ENCODE results near the gene RYR1. TPM values are rescaled to one million over a fixed set of nuclear protein-coding genes. Genes with fewer than 3 reads are reported as not detected.

The RYR1 gene
- total RNA-seq, 1 donor from 2014 or later = 0.32 TPM

- no peaks in the 10 kb centered on the region for H3K36me3 Mint-ChIP-seq (ENCODE audit: low read depth, unreplicated experiment)
- FAIRE-seq = no peak
Measured at GRCh38 chr19:38463365-38463764, 29.9 kb downstream of the RYR1 start.

GRCh38 chr19:38464421-38465082 lies 31.1 kb downstream of the RYR1 start:
- Mint-ChIP-seq H3K27ac (ENCODE audit: unreplicated experiment) (no peak overlapping the region), H3K4me3 (ENCODE audit: unreplicated experiment) (no peak overlapping the region), H3K9me3 (ENCODE audit: unreplicated experiment) (peaks cover 2% of the 10 kb centered on the region), H3K27me3 (ENCODE audit: low read depth, unreplicated experiment) (peaks cover 13% of the 10 kb centered on the region), H3K36me3 (ENCODE audit: low read depth, unreplicated experiment) (no peaks in the 10 kb centered on the region), H3K4me1 (ENCODE audit: low read depth, unreplicated experiment) (no peaks in the 10 kb centered on the region)
- no peaks in the 10 kb centered on the region for H3K4me1 ChIP-seq (ENCODE audit: insufficient read depth, low read length)
- H3K36me3 ChIP-seq (ENCODE audit: insufficient read depth, low read length) = no peaks in the 10 kb centered on the region
- H3K4me2 ChIP-seq (ENCODE audit: low read length) = no peak overlapping the region
- no peak overlapping the region for H2AFZ ChIP-seq (ENCODE audit: low read depth, low read length)
- no peak overlapping the region for H3K9ac ChIP-seq (ENCODE audit: low read length)
- no peaks in the 10 kb centered on the region for H3K27me3 ChIP-seq (ENCODE audit: insufficient read depth, low read length)
- H3K79me2 ChIP-seq (ENCODE audit: insufficient read depth, low read length) = no peaks in the 10 kb centered on the region
- no peaks in the 10 kb centered on the region for H4K20me1 ChIP-seq (ENCODE audit: insufficient read depth, low read length)
- H3K27ac ChIP-seq (ENCODE audit: low read depth, low read length) = no peak overlapping the region
- no peaks in the 10 kb centered on the region for H3K9me3 ChIP-seq (ENCODE audit: insufficient read depth, low read depth, low read length)
- no peak overlapping the region for H3K4me3 ChIP-seq (ENCODE audit: insufficient read depth, low read depth, low read length)
- FAIRE-seq (no peak), DNase-seq (ENCODE audit: low read depth) (no peak)
- TF ChIP-seq, protein P1, sequence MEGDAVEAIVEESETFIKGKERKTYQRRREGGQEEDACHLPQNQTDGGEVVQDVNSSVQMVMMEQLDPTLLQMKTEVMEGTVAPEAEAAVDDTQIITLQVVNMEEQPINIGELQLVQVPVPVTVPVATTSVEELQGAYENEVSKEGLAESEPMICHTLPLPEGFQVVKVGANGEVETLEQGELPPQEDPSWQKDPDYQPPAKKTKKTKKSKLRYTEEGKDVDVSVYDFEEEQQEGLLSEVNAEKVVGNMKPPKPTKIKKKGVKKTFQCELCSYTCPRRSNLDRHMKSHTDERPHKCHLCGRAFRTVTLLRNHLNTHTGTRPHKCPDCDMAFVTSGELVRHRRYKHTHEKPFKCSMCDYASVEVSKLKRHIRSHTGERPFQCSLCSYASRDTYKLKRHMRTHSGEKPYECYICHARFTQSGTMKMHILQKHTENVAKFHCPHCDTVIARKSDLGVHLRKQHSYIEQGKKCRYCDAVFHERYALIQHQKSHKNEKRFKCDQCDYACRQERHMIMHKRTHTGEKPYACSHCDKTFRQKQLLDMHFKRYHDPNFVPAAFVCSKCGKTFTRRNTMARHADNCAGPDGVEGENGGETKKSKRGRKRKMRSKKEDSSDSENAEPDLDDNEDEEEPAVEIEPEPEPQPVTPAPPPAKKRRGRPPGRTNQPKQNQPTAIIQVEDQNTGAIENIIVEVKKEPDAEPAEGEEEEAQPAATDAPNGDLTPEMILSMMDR (IDR thresholded peaks at IDR 0.05; ENCODE audit: insufficient read depth, low read depth, low read length) = no peak
- no peak for TF ChIP-seq EZH2 (IDR thresholded peaks at IDR 0.05; ENCODE audit: insufficient read depth, low read length)

More at GRCh38 chr19:38463365-38463764, 29.9 kb downstream of the RYR1 start:
- Mint-ChIP-seq H3K9me3 (ENCODE audit: unreplicated experiment) (peaks cover 2% of the 10 kb centered on the region), H3K4me3 (ENCODE audit: unreplicated experiment) (no peak overlapping the region), H3K4me1 (ENCODE audit: low read depth, unreplicated experiment) (no peaks in the 10 kb centered on the region), H3K27ac (ENCODE audit: unreplicated experiment) (no peak overlapping the region), H3K27me3 (ENCODE audit: low read depth, unreplicated experiment) (peaks cover 17% of the 10 kb centered on the region)
- no peak overlapping the region for H3K4me3 ChIP-seq (ENCODE audit: insufficient read depth, low read depth, low read length)
- no peak for DNase-seq (ENCODE audit: low read depth)
- H4K20me1 ChIP-seq (ENCODE audit: insufficient read depth, low read length) = no peaks in the 10 kb centered on the region
- no peak overlapping the region for H3K27ac ChIP-seq (ENCODE audit: low read depth, low read length)
- H3K36me3 ChIP-seq (ENCODE audit: insufficient read depth, low read length) = no peaks in the 10 kb centered on the region
- H3K27me3 ChIP-seq (ENCODE audit: insufficient read depth, low read length) = no peaks in the 10 kb centered on the region
- H3K4me2 ChIP-seq (ENCODE audit: low read length) = no peak overlapping the region
- no peak overlapping the region for H3K9ac ChIP-seq (ENCODE audit: low read length)
- no peak overlapping the region for H2AFZ ChIP-seq (ENCODE audit: low read depth, low read length)
- no peak for TF ChIP-seq EZH2 (IDR thresholded peaks at IDR 0.05; ENCODE audit: insufficient read depth, low read length)
- TF ChIP-seq, protein P1 (IDR thresholded peaks at IDR 0.05; ENCODE audit: insufficient read depth, low read depth, low read length) = no peak
- no peaks in the 10 kb centered on the region for H3K4me1 ChIP-seq (ENCODE audit: insufficient read depth, low read length)
- H3K79me2 ChIP-seq (ENCODE audit: insufficient read depth, low read length) = no peaks in the 10 kb centered on the region
- no peaks in the 10 kb centered on the region for H3K9me3 ChIP-seq (ENCODE audit: insufficient read depth, low read depth, low read length)

GRCh38 chr19:38466050-38466449 lies 32.6 kb downstream of the RYR1 start:
- no peak for DNase-seq (ENCODE audit: low read depth)
- no peak overlapping the region for H3K9ac ChIP-seq (ENCODE audit: low read length)
- H3K4me1 Mint-ChIP-seq (ENCODE audit: low read depth, unreplicated experiment) = no peaks in the 10 kb centered on the region
- peaks cover 11% of the 10 kb centered on the region for H3K27me3 Mint-ChIP-seq (ENCODE audit: low read depth, unreplicated experiment)
- no peak overlapping the region for H3K4me2 ChIP-seq (ENCODE audit: low read length)
- no peak overlapping the region for H3K4me3 ChIP-seq (ENCODE audit: insufficient read depth, low read depth, low read length)
- no peaks in the 10 kb centered on the region for H3K79me2 ChIP-seq (ENCODE audit: insufficient read depth, low read length)
- TF ChIP-seq, protein P1 (IDR thresholded peaks at IDR 0.05; ENCODE audit: insufficient read depth, low read depth, low read length) = no peak
- no peak for TF ChIP-seq EZH2 (IDR thresholded peaks at IDR 0.05; ENCODE audit: insufficient read depth, low read length)
- no peaks in the 10 kb centered on the region for H4K20me1 ChIP-seq (ENCODE audit: insufficient read depth, low read length)
- peaks cover 3% of the 10 kb centered on the region for H3K27me3 ChIP-seq (ENCODE audit: insufficient read depth, low read length)
- H3K9me3 ChIP-seq (ENCODE audit: insufficient read depth, low read depth, low read length) = no peaks in the 10 kb centered on the region
- H3K36me3 ChIP-seq (ENCODE audit: insufficient read depth, low read length) = no peaks in the 10 kb centered on the region
- H3K9me3 Mint-ChIP-seq (ENCODE audit: unreplicated experiment) = peaks cover 2% of the 10 kb centered on the region
- FAIRE-seq = no peak
- no peak overlapping the region for H2AFZ ChIP-seq (ENCODE audit: low read depth, low read length)
- H3K27ac ChIP-seq (ENCODE audit: low read depth, low read length) = no peak overlapping the region
- no peak overlapping the region for H3K4me3 Mint-ChIP-seq (ENCODE audit: unreplicated experiment)
- no peak overlapping the region for H3K27ac Mint-ChIP-seq (ENCODE audit: unreplicated experiment)
- no peaks in the 10 kb centered on the region for H3K4me1 ChIP-seq (ENCODE audit: insufficient read depth, low read length)
- no peaks in the 10 kb centered on the region for H3K36me3 Mint-ChIP-seq (ENCODE audit: low read depth, unreplicated experiment)

Measured in astrocyte (in vitro differentiated cells and primary cell).